H54 (cell line): ENCODE measurements around the gene SRGN.
"Not testable (repeated sequence)": the region's sequence is repeated elsewhere in the genome, so short reads cannot be mapped to it uniquely, and the experiment has no call there.

Experiments used
- DNase-seq: peaks from one replicate; pipeline ENCODE4 v3.0.0; 2011; ENCODE audit warnings: low spot score, mixed read lengths; ENCODE audit not compliant: insufficient read length
- FAIRE-seq: peaks from 3 replicates; lab custom pipeline; 2011; peaks lifted over from hg19 to GRCh38; lab: Jason Lieb, UNC
- POLR2A ChIP-seq: IDR thresholded peaks from 2 replicates; pipeline ENCODE4 v1.6.1; 2011; ENCODE audit warnings: low read depth, mild to moderate bottlenecking, low read length

Gene SRGN

DNA sequence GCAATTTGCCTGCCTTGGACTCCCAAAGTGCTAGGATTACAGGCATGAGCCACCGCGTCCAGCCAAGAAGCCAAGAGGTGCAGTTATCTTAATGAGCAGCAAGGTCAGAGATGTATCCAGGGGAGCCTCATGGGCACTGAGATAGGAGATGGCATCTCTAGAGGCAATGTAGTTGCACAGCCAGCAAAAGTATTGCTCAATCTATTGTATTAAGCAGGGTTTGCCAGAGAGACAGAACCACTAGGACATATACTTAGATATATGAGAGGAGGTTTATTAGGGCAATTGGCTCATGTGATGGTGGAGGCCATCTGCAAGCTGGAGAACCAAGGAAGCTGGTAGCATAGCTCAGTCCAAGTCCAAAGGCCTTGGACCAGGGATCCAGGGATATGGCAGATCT is 19.8 kb downstream of the SRGN start:
- DNase-seq (no peak), FAIRE-seq (no peak)
- TF ChIP-seq POLR2A, result no peak

DNA sequence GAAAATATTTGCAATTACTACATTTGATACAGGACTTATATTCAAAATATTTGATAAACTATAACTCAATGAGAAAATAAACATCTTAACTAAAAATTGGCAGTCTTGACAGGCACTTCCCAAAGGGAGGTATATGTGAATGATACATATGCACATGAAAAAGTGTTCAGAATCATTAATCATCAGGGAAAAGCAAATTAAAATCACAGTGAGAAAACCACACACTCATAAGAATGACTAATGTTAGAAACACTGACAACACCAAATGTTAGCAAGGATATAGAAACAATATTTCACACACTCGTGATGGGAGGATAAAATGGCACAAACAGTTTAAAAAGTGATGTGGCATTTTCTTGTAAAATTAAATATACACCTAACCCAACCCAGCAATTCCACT is 32.0 kb downstream of the SRGN start:
- DNase-seq (no peak), FAIRE-seq (peak; percentile 53)

GRCh38 chr10:69123306-69123746 is 35.4 kb downstream of the SRGN start:
- DNase-seq (peak; percentile 59), FAIRE-seq (no peak)
- TF ChIP-seq POLR2A, result no peak

More for the DNA sequence above, 32.0 kb downstream of the SRGN start:
- no peak for TF ChIP-seq POLR2A

GRCh38 chr10:69123747-69124562 is 36.1 kb downstream of the SRGN start, which contains the start of gene VPS26A:
TSS of gene VPS26A (plus strand) at chr10:69124178. CDS start at chr10:69124278, 100 bp downstream.
- TF ChIP-seq POLR2A, result peak; percentile 80
- FAIRE-seq, result peak; percentile 96
- DNase-seq, result peak; percentile 98

- DNase-seq, result peak; percentile 45
- TF ChIP-seq POLR2A, result no peak
- FAIRE-seq, result peak; percentile 92
Measured at GRCh38 chr10:69124563-69125268, 36.8 kb downstream of the SRGN start.

DNA sequence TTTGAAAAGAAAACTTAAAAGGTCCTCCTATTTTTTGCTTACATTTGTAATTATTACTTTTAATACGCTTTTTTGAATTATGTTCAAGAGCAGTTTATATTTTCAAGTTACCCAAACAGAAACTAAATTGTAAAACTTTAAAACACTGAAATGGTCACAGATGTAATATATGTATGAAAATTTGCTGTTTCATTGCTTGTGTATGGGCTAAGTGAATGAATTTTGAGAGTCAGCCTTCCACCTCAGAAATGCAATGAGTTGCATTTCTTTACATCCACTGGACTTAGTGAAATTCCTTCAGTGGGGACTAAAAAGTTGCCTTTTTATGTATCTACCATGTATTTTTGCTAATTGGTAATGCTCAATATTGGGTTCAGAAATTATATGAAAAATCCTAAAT is 37.7 kb downstream of the SRGN start:
- FAIRE-seq (no peak), DNase-seq (no peak)
- no peak for TF ChIP-seq POLR2A

DNA sequence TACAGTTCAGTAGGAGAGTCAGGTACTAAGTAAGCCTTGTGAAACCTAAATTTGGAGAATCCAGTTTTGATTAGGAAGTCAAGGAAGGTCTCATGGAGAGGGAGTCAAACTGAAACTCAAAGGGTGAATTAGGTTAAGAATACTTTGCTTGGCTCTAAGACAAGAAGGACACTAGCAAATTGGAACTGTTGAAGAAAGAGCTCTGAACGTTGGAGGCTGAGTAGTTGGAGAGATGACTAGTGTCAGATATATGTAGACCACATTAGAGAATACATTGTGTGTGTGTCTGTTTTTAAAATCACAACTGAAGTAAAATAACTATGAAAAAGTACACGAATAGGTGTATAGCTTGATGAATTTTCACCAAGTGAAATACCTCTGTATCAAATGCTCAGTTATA is 42.3 kb downstream of the SRGN start:
- no peak for DNase-seq
- TF ChIP-seq POLR2A, result no peak
- FAIRE-seq, result no peak

- no peak for TF ChIP-seq POLR2A
- no peak for FAIRE-seq
- DNase-seq, result no peak
Measured at GRCh38 chr10:69139961-69140360, 52.1 kb downstream of the SRGN start.

- no peak for TF ChIP-seq POLR2A
- DNase-seq (no peak), FAIRE-seq (peak; percentile 82)
Measured at GRCh38 chr10:69141304-69141703, 53.4 kb downstream of the SRGN start.

GRCh38 chr10:69142074-69142473 is 54.2 kb downstream of the SRGN start:
- FAIRE-seq, DNase-seq: not testable (repeated sequence)

DNA sequence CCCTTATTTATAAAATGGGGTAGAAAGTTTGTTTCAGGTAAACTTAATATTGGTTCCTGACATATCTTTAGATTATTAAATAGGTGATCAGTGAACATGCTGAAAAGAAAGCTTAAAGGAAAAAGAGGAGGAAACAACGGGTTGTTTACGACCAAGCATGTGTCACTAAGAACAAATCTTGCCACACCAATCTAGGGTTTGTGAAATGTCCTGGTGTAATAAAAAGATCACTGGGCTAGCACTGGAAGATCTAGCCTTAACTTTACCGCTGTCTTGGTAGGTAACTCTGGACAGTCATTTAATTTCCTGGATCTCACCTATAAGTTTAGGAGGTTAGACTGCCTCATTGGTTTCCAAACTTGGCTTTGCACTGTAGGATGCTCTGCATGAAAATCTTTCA is 55.1 kb downstream of the SRGN start:
- DNase-seq, result no peak
- FAIRE-seq, result no peak
- no peak for TF ChIP-seq POLR2A

GRCh38 chr10:69145329-69145728 is 57.4 kb downstream of the SRGN start:
- TF ChIP-seq POLR2A, result no peak
- DNase-seq, result no peak
- FAIRE-seq, result peak; percentile 55

DNA sequence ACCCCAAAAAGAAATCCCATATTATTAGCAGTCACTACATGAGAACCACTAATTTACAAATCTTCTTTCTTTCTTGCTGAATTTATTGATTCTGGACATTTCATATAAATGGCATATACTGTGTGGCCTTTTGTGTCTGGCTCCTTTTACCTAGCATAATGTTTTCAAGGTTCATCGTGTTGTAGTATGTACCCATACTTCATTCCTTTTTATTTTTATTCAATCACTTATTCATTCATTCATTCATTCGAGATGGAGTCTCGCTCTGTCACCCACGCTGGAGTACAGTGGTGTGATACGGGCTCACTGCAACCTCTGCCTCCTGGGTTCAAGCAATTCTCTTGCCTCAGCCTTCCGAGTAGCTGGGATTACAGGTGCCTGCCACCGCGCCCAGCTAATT is 58.0 kb downstream of the SRGN start:
- FAIRE-seq (no peak), DNase-seq (no peak)
- no peak for TF ChIP-seq POLR2A

GRCh38 chr10:69146759-69147158 is 58.9 kb downstream of the SRGN start:
- FAIRE-seq (peak; percentile 84), DNase-seq (no peak)
- TF ChIP-seq POLR2A, result no peak
